Measurements from ENCODE around the gene MBD2.
"Not testable (repeated sequence)": the region's sequence is repeated elsewhere in the genome, so short reads cannot be mapped to it uniquely, and the experiment has no call there.

Gene MBD2

DNA sequence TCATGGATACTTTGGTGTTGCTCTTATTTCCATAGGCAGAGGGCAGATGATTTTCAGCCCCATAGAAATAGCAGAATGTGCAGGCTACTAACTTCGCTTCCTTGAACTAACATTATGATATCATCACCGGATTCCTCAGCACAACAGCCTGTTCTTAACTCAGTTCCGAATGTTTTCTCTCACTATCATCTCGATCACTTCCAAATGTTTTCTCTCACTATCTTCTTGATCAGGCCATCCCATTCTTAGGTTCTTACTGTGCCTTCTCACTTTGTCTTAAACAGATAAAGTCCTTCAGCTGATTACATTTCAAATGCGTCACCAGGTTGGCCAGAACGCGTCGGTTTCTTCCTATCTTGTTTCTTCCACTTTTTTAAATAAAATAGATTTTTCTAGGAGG is 11.4 kb upstream of the MBD2 start:
- no peaks in the 10 kb centered on the region for H3K27me3 ChIP-seq (ENCODE audit: control insufficient read depth in 2 of 2, insufficient read depth in 2 of 2, low read length in 2 of 2)
- no peaks in the 10 kb centered on the region for H3K36me3 ChIP-seq (ENCODE audit: control insufficient read depth in 2 of 2, insufficient read depth in 2 of 2, low read length in 2 of 2)
- H3K27ac ChIP-seq (ENCODE audit: low read depth in 2 of 2, low read length in 2 of 2): no peak overlapping the region
- no peaks in the 10 kb centered on the region for H3K4me1 ChIP-seq (ENCODE audit: control insufficient read depth in 2 of 2, insufficient read depth in 2 of 2, low read length in 2 of 2)
- H3K9me3 ChIP-seq (ENCODE audit: control insufficient read depth in 2 of 2, low read length in 2 of 2): no peaks in the 10 kb centered on the region
- no peak overlapping the region for H3K4me3 ChIP-seq (ENCODE audit: low read length in 2 of 2)
- no peak overlapping the region for H3K9ac ChIP-seq (ENCODE audit: low read depth in 1 of 2, low read length in 2 of 2)

GRCh38 chr18:54233747-54234146 is 9.3 kb upstream of the MBD2 start:
- Histone ChIP-seq H3K9ac (ENCODE audit: low read depth in 1 of 2, low read length in 2 of 2) (no peak overlapping the region), H3K4me1 (ENCODE audit: control insufficient read depth in 2 of 2, insufficient read depth in 2 of 2, low read length in 2 of 2) (no peaks in the 10 kb centered on the region), H3K36me3 (ENCODE audit: control insufficient read depth in 2 of 2, insufficient read depth in 2 of 2, low read length in 2 of 2) (no peaks in the 10 kb centered on the region), H3K4me3 (ENCODE audit: low read length in 2 of 2) (no peak overlapping the region), H3K9me3 (ENCODE audit: control insufficient read depth in 2 of 2, low read length in 2 of 2) (no peaks in the 10 kb centered on the region), H3K27me3 (ENCODE audit: control insufficient read depth in 2 of 2, insufficient read depth in 2 of 2, low read length in 2 of 2) (no peaks in the 10 kb centered on the region), H3K27ac (ENCODE audit: low read depth in 2 of 2, low read length in 2 of 2) (no peak overlapping the region)

GRCh38 chr18:54233228-54233625 is 8.8 kb upstream of the MBD2 start:
- H3K9ac ChIP-seq (ENCODE audit: low read depth in 1 of 2, low read length in 2 of 2): no peak overlapping the region
- no peak overlapping the region for H3K4me3 ChIP-seq (ENCODE audit: low read length in 2 of 2)
- no peaks in the 10 kb centered on the region for H3K4me1 ChIP-seq (ENCODE audit: control insufficient read depth in 2 of 2, insufficient read depth in 2 of 2, low read length in 2 of 2)
- H3K27ac ChIP-seq (ENCODE audit: low read depth in 2 of 2, low read length in 2 of 2): no peak overlapping the region
- no peaks in the 10 kb centered on the region for H3K27me3 ChIP-seq (ENCODE audit: control insufficient read depth in 2 of 2, insufficient read depth in 2 of 2, low read length in 2 of 2)
- H3K36me3 ChIP-seq (ENCODE audit: control insufficient read depth in 2 of 2, insufficient read depth in 2 of 2, low read length in 2 of 2): no peaks in the 10 kb centered on the region
- H3K9me3 ChIP-seq (ENCODE audit: control insufficient read depth in 2 of 2, low read length in 2 of 2): no peaks in the 10 kb centered on the region

DNA sequence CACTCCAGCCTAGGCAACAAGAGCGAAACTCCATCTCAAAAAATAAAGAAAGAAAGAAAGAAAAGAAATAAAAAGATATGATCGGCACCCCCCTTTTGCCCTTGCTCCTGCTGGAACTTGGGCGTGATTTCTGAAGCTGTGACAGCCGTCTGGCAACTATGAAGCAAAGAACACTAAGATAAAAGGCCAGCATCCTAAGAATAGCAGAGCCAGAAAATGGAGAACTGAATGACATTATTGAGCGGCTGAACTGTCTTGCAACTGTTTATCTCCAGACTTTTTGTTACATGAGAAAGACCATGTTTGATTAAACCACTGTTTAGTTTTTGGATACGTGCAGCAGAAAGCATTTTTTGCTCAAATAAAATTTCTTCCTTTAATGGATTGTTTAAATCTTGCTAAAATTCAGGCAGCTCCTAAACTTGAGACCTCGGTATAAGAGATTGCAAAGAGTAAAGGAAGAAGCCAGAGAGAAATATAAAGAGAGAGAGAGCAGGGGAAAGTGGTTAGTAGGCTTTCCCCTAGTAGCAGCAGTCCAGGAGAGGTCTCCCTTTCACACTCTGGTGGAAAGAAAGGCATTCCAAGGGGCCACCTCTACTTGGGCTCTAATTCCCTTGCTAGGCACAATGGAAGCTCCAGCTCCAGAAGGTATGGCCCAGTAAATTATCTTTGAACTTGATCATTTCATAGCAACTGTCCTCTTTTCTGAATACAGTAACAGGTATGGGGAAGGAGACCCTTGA is 8.2 kb upstream of the MBD2 start:
- Histone ChIP-seq H3K27me3 (ENCODE audit: control insufficient read depth in 2 of 2, insufficient read depth in 2 of 2, low read length in 2 of 2) (no peaks in the 10 kb centered on the region), H3K36me3 (ENCODE audit: control insufficient read depth in 2 of 2, insufficient read depth in 2 of 2, low read length in 2 of 2) (no peaks in the 10 kb centered on the region), H3K4me1 (ENCODE audit: control insufficient read depth in 2 of 2, insufficient read depth in 2 of 2, low read length in 2 of 2) (no peaks in the 10 kb centered on the region), H3K4me3 (ENCODE audit: low read length in 2 of 2) (no peak overlapping the region), H3K27ac (ENCODE audit: low read depth in 2 of 2, low read length in 2 of 2) (no peak overlapping the region), H3K9ac (ENCODE audit: low read depth in 1 of 2, low read length in 2 of 2) (no peak overlapping the region), H3K9me3 (ENCODE audit: control insufficient read depth in 2 of 2, low read length in 2 of 2) (no peaks in the 10 kb centered on the region)

DNA sequence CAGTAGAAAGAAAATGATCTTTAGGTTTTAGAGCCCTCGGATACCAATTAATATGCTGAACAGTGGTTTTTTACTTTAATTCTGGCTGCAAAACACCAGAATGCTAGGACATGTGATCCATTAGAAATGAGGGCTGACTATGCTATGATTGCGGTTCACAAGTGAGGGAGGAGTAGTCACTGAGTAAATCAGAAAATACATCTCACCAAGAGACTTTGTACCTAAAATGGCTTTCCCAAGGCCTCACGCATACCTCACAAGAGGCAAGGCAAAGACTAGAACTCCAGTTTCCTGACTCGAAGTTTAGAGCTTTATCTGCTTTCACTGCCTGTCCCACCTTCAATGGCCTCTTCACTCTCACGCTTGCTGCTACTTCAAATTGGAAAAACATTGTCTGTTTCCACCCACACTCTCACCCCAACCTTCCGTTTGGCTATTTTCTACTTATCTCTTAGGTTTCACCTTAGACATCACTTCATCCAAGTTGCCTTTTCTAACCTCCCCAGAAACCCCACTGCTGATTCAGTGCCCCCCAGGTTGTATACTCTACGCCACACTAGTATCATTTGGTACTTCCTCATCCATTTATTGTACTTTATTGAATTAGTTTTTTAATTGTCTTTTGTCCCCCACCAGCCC is 5.1 kb upstream of the MBD2 start:
- H3K27ac ChIP-seq (ENCODE audit: low read depth in 2 of 2, low read length in 2 of 2): no peak overlapping the region
- H3K9me3 ChIP-seq (ENCODE audit: control insufficient read depth in 2 of 2, low read length in 2 of 2): no peaks in the 10 kb centered on the region
- H3K27me3 ChIP-seq (ENCODE audit: control insufficient read depth in 2 of 2, insufficient read depth in 2 of 2, low read length in 2 of 2): no peaks in the 10 kb centered on the region
- no peak overlapping the region for H3K4me3 ChIP-seq (ENCODE audit: low read length in 2 of 2)
- no peak overlapping the region for H3K9ac ChIP-seq (ENCODE audit: low read depth in 1 of 2, low read length in 2 of 2)
- no peaks in the 10 kb centered on the region for H3K4me1 ChIP-seq (ENCODE audit: control insufficient read depth in 2 of 2, insufficient read depth in 2 of 2, low read length in 2 of 2)
- H3K36me3 ChIP-seq (ENCODE audit: control insufficient read depth in 2 of 2, insufficient read depth in 2 of 2, low read length in 2 of 2): no peaks in the 10 kb centered on the region

DNA sequence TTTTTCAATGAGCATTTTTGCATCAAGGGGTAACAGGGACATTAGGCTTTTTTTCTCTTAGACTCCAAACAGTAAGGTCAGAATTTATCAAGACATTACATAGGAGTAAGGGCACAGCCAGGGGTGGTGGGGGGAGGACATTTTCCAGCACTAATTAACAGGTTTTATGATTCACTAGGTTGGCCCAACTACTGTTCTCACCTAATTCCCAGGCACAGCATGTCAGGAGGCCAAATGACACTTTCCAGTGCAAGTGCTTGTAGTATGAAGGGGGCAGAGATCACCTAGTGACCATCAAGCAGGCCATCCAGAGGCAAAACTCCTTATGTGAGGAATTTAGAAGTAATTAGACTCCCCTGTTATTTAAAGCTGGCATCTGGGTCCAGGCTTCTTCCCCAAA is 3.9 kb upstream of the MBD2 start:
- no peaks in the 10 kb centered on the region for H3K27me3 ChIP-seq (ENCODE audit: control insufficient read depth in 2 of 2, insufficient read depth in 2 of 2, low read length in 2 of 2)
- no peak overlapping the region for H3K27ac ChIP-seq (ENCODE audit: low read depth in 2 of 2, low read length in 2 of 2)
- no peak overlapping the region for H3K4me3 ChIP-seq (ENCODE audit: low read length in 2 of 2)
- no peaks in the 10 kb centered on the region for H3K9me3 ChIP-seq (ENCODE audit: control insufficient read depth in 2 of 2, low read length in 2 of 2)
- peaks cover 3% of the 10 kb centered on the region in 2 donors for H3K4me1 ChIP-seq (ENCODE audit: control insufficient read depth in 2 of 2, insufficient read depth in 2 of 2, low read length in 2 of 2)
- no peak overlapping the region for H3K9ac ChIP-seq (ENCODE audit: low read depth in 1 of 2, low read length in 2 of 2)
- no peaks in the 10 kb centered on the region for H3K36me3 ChIP-seq (ENCODE audit: control insufficient read depth in 2 of 2, insufficient read depth in 2 of 2, low read length in 2 of 2)

DNA sequence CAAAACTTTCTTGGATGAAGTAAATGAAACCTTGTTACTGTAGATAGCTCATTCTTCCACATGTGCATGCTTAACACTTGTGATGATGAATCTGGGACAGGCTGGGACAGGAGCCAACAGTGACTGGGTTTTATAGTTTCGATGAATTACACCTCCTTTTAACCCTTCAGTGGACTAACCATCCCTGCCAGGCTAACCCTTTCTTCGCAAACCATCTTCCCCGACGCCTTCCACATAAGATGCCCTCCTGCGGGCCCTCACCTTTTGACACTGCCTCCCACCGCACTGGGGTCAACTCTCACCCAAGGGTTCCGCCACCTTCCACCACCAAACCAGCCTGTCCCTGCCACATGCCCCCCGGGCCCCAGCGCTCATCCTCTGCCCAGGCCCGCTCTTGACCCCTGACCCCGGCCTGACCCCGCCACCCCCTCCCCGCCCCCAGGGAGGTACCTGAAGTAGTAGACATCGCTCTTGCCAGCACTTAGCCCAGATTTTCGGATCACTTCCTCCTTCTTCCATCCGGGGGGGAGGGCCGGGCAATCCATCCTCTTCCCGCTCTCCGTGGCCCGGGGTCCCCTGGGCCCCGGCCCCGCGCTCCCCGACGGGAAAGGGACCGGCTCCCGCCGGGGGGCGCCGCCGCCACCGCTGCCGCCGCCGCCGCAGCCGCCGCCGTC is 764 bp downstream of the MBD2 start:
- no peaks in the 10 kb centered on the region for H3K9me3 ChIP-seq (ENCODE audit: control insufficient read depth in 2 of 2, low read length in 2 of 2)
- peaks cover 18 to 19% of the 10 kb centered on the region in 2 donors for H3K4me1 ChIP-seq (ENCODE audit: control insufficient read depth in 2 of 2, insufficient read depth in 2 of 2, low read length in 2 of 2)
- peak overlapping the region; percentile 67 to 88 for H3K4me3 ChIP-seq (ENCODE audit: low read length in 2 of 2)
- H3K36me3 ChIP-seq (ENCODE audit: control insufficient read depth in 2 of 2, insufficient read depth in 2 of 2, low read length in 2 of 2): no peaks in the 10 kb centered on the region
- peak overlapping the region; percentile 27 to 55 for H3K9ac ChIP-seq (ENCODE audit: low read depth in 1 of 2, low read length in 2 of 2)
- no peaks in the 10 kb centered on the region for H3K27me3 ChIP-seq (ENCODE audit: control insufficient read depth in 2 of 2, insufficient read depth in 2 of 2, low read length in 2 of 2)
- H3K27ac ChIP-seq (ENCODE audit: low read depth in 2 of 2, low read length in 2 of 2): peak overlapping the region; percentile 78 to 79

DNA sequence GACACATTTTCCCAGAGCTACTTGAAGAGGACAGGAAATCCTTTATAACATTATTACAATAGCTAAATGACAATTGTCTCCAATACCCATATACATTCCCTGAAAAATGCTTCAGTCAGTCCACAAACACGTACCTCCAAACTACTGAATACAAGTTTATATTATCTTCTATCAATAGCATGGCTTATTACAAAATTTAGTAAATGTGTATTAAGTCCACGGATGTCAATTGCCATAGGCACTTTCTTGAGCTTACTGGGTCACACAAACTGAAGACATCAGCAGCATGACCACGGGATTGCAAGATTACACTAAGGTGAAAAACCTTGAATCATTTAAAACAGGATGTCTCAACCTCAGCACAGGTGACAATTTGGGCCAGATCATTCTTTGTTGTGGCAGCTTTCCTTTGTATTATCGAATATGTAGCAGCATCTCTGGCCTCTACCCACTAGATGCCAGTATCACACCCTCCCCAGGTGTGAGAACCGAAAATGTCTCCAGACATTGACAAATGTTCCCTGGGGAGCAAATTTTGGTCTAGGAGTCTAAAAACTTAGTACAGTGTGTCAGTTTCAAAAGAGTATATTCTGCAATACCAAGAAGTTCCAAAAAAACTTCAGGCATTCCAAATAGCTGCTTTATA is 1.4 kb downstream of the MBD2 start:
- Histone ChIP-seq H3K27ac (ENCODE audit: low read depth in 2 of 2, low read length in 2 of 2) (peak overlapping the region; percentile 36 to 78), H3K9ac (ENCODE audit: low read depth in 1 of 2, low read length in 2 of 2) (peak overlapping the region; percentile 18 to 42), H3K27me3 (ENCODE audit: control insufficient read depth in 2 of 2, insufficient read depth in 2 of 2, low read length in 2 of 2) (no peaks in the 10 kb centered on the region), H3K9me3 (ENCODE audit: control insufficient read depth in 2 of 2, low read length in 2 of 2) (no peaks in the 10 kb centered on the region), H3K36me3 (ENCODE audit: control insufficient read depth in 2 of 2, insufficient read depth in 2 of 2, low read length in 2 of 2) (no peaks in the 10 kb centered on the region), H3K4me3 (ENCODE audit: low read length in 2 of 2) (peak overlapping the region; percentile 67 to 88), H3K4me1 (ENCODE audit: control insufficient read depth in 2 of 2, insufficient read depth in 2 of 2, low read length in 2 of 2) (peaks cover 18 to 19% of the 10 kb centered on the region in 2 donors)

GRCh38 chr18:54220406-54220805 is 4.1 kb downstream of the MBD2 start:
- no peak overlapping the region for H3K27ac ChIP-seq (ENCODE audit: low read depth in 2 of 2, low read length in 2 of 2)
- peak overlapping the region in 1 of 2 donors; percentile 35 for H3K9ac ChIP-seq (ENCODE audit: low read depth in 1 of 2, low read length in 2 of 2)
- peaks cover 19 to 21% of the 10 kb centered on the region in 2 donors for H3K4me1 ChIP-seq (ENCODE audit: control insufficient read depth in 2 of 2, insufficient read depth in 2 of 2, low read length in 2 of 2)
- no peaks in the 10 kb centered on the region for H3K36me3 ChIP-seq (ENCODE audit: control insufficient read depth in 2 of 2, insufficient read depth in 2 of 2, low read length in 2 of 2)
- H3K4me3 ChIP-seq (ENCODE audit: low read length in 2 of 2): no peak overlapping the region
- H3K9me3 ChIP-seq (ENCODE audit: control insufficient read depth in 2 of 2, low read length in 2 of 2): no peaks in the 10 kb centered on the region
- no peaks in the 10 kb centered on the region for H3K27me3 ChIP-seq (ENCODE audit: control insufficient read depth in 2 of 2, insufficient read depth in 2 of 2, low read length in 2 of 2)

DNA sequence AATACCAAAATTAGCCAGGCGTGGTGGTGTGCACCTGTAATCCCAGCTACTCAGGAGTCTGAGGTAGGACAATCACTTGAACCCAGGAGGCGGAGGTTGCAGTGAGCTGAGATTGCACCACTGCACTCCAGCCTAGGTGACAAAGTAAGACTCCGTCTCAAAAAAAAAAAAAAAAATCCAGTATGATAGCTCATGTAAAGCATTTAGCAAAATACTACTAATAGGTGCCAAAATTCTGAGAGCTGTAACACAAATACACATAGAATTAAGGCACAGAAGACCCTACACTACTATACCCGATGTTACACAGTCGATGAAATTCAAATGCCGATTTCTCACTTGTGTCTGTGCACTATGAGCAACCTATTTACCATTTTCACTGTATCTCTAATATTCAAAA is 5.7 kb downstream of the MBD2 start:
- H3K4me1 ChIP-seq (ENCODE audit: control insufficient read depth in 2 of 2, insufficient read depth in 2 of 2, low read length in 2 of 2): peaks cover 19 to 21% of the 10 kb centered on the region in 2 donors
- not testable (repeated sequence) for H3K27ac ChIP-seq (ENCODE audit: low read depth in 2 of 2, low read length in 2 of 2)

More for the DNA sequence above, 5.7 kb downstream of the MBD2 start:
- H3K4me3 ChIP-seq (ENCODE audit: low read length in 2 of 2); H3K9me3 ChIP-seq (ENCODE audit: control insufficient read depth in 2 of 2, low read length in 2 of 2); H3K9ac ChIP-seq (ENCODE audit: low read depth in 1 of 2, low read length in 2 of 2); H3K27me3 ChIP-seq (ENCODE audit: control insufficient read depth in 2 of 2, insufficient read depth in 2 of 2, low read length in 2 of 2); H3K36me3 ChIP-seq (ENCODE audit: control insufficient read depth in 2 of 2, insufficient read depth in 2 of 2, low read length in 2 of 2): not testable (repeated sequence)

All from mucosa of rectum (tissue), 2 donors.